Ramos (cell line): Measurements from ENCODE around the gene SLC7A4.
"Not testable (repeated sequence)": the region's sequence is repeated elsewhere in the genome, so short reads cannot be mapped to it uniquely, and the experiment has no call there.

Experiments used
- in situ Hi-C: fragments of 300-500 bp; cut with MboI; formaldehyde crosslinking; loops from one replicate; pipeline ENCODE4 v1.14.3; 2022; ENCODE audit warnings: low sequenced_read_pairs; ENCODE audit not compliant: unreplicated experiment

Gene SLC7A4

GRCh38 chr22:21025763-21026755, 6.3 kb downstream of the SLC7A4 start:
- in situ Hi-C loops, result no loop called here

GRCh38 chr22:21025266-21025665, 7.1 kb downstream of the SLC7A4 start:
- in situ Hi-C loops, result no loop called here

- in situ Hi-C loops, result no loop called here
Observed at GRCh38 chr22:21022955-21023614, 9.3 kb downstream of the SLC7A4 start.

- in situ Hi-C loops, result no loop called here
Observed at GRCh38 chr22:21022507-21022906, 9.9 kb downstream of the SLC7A4 start.

- in situ Hi-C loops, result no loop called here
Observed at GRCh38 chr22:21020802-21021429, 11.4 kb downstream of the SLC7A4 start.

- in situ Hi-C loops, result no loop called here
Observed at GRCh38 chr22:21018314-21018713, 14.0 kb downstream of the SLC7A4 start.

GRCh38 chr22:21016644-21017420, 15.5 kb downstream of the SLC7A4 start:
- in situ Hi-C loops, result no loop called here

GRCh38 chr22:21015466-21016006, 16.8 kb downstream of the SLC7A4 start:
- in situ Hi-C loops, result no loop called here

GRCh38 chr22:21014726-21015465, 17.5 kb downstream of the SLC7A4 start, which contains the start of gene P2RX6:
Gene P2RX6 (plus strand): TSS chr22:21015165. CDS start chr22:21015175, 10 bp downstream.
- in situ Hi-C loops, result no loop called here

GRCh38 chr22:21014202-21014725, 18.1 kb downstream of the SLC7A4 start:
- in situ Hi-C loops, result no loop called here

GRCh38 chr22:21013657-21014201, 18.6 kb downstream of the SLC7A4 start:
- in situ Hi-C loops, result no loop called here

GRCh38 chr22:21012446-21013407, 19.6 kb downstream of the SLC7A4 start:
- in situ Hi-C loops, result no loop called here

- in situ Hi-C loops, result no loop called here
Observed at GRCh38 chr22:21010426-21011113, 21.8 kb downstream of the SLC7A4 start.

GRCh38 chr22:21009638-21010425, 22.5 kb downstream of the SLC7A4 start:
- in situ Hi-C loops, result no loop called here

- in situ Hi-C loops, result not testable (repeated sequence)
Observed at GRCh38 chr22:21009208-21009607, 23.2 kb downstream of the SLC7A4 start.

- in situ Hi-C loops, result no loop called here
Observed at GRCh38 chr22:21003782-21004181, 28.6 kb downstream of the SLC7A4 start.
